Nephron (organoid): ENCODE results near the gene EVA1A.

Source experiments
- H3K27ac Mint-ChIP-seq, 3 experiments: 2 replicates each; pipeline ENCODE4 v1.8.0; 2020; ENCODE audit warnings: mixed read lengths in 3 of 3, mild to moderate bottlenecking in 2 of 3, moderate library complexity in 1 of 3
- H3K27me3 Mint-ChIP-seq: 2 replicates; pipeline ENCODE4 v1.8.0; 2021; ENCODE audit warnings: low read depth, mild to moderate bottlenecking, moderate library complexity, mixed read lengths
- H3K36me3 Mint-ChIP-seq: 2 replicates; pipeline ENCODE4 v1.8.0; 2020; ENCODE audit warnings: low read depth, mixed read lengths
- H3K4me1 Mint-ChIP-seq: 2 replicates; pipeline ENCODE4 v1.8.0; 2020; ENCODE audit warnings: mixed read lengths
- H3K4me3 Mint-ChIP-seq, 3 experiments: 2 replicates each; pipeline ENCODE4 v1.8.0; 2020; ENCODE audit warnings: mild to moderate bottlenecking in 3 of 3, mixed read lengths in 3 of 3, moderate library complexity in 2 of 3
- H3K9me3 Mint-ChIP-seq: 2 replicates; pipeline ENCODE4 v1.8.0; 2020; ENCODE audit warnings: mixed read lengths
- TF ChIP-seq, protein P1 (sequence below), 3 experiments: fragments of 200-600 bp; sonication (generic); IDR thresholded peaks; one replicate each; pipeline ENCODE4 v1.5.0; 2021; ENCODE audit warnings: antibody characterized with exemption in 3 of 3; ENCODE audit not compliant: unreplicated experiment in 3 of 3

The EVA1A gene

DNA sequence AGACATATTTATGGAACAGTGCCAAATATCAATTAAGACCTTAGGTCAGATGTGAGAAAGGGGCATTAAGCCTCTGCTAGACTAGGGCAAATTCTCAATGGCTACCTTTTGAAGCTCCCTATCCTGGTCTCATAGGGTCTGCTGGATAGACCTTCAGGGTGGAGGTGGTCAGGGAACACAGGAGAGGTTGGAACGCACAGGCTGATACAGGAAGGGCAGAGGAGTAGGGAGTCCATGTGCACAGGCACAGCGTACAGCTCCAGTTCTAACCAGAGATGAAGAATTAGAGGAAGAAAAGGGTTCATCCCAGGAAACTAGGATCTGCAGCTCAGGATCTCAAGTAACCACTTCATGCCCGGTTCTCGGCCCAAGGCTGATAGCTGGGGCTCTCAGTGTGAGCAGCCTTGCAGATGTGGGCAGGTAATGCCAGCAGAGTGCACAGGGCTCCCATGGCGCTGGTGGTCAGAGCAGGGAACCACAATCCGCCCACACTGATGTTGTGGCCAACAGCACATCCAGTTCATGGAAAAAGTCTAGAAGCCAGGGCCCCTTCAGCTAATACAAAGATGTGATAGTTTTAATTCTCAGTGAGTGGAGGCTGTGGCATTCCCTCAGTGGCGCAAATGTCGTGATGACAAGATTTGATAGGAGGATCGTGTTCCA, 3.4 kb upstream of the EVA1A start:
- Mint-ChIP-seq H3K4me1 (peaks cover 25% of the 10 kb centered on the region), H3K9me3 (no peaks in the 10 kb centered on the region), H3K4me3 (no peak overlapping the region), H3K27me3 (peaks cover 20% of the 10 kb centered on the region), H3K36me3 (no peaks in the 10 kb centered on the region), H3K27ac (peak overlapping the region in 1 of 3 experiments; percentile 36)
- TF ChIP-seq, protein P1, sequence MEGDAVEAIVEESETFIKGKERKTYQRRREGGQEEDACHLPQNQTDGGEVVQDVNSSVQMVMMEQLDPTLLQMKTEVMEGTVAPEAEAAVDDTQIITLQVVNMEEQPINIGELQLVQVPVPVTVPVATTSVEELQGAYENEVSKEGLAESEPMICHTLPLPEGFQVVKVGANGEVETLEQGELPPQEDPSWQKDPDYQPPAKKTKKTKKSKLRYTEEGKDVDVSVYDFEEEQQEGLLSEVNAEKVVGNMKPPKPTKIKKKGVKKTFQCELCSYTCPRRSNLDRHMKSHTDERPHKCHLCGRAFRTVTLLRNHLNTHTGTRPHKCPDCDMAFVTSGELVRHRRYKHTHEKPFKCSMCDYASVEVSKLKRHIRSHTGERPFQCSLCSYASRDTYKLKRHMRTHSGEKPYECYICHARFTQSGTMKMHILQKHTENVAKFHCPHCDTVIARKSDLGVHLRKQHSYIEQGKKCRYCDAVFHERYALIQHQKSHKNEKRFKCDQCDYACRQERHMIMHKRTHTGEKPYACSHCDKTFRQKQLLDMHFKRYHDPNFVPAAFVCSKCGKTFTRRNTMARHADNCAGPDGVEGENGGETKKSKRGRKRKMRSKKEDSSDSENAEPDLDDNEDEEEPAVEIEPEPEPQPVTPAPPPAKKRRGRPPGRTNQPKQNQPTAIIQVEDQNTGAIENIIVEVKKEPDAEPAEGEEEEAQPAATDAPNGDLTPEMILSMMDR (IDR thresholded peaks at IDR 0.05; ENCODE audit: unreplicated experiment in 3 of 3) = no peak

DNA sequence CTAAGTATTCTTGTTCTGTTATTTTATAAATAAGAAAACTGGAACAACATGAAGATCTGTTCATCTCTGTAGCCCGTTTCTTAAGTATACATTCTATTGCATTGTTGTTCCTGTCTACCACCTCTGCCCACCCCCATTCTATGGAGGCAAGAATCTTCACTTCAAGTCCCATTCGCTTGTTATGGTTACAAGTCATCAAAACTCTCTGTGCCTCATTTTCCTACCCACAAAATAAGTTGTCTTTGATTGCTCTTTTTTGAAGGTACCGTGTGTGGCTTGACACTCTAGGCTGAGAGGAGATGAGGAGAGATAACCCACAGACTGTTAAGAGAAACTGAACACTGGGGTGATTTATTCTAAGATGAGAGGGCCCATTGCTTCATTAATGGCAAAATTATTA, 2.9 kb upstream of the EVA1A start:
- Mint-ChIP-seq H3K36me3 (no peaks in the 10 kb centered on the region), H3K4me3 (peak overlapping the region in 1 of 3 experiments; percentile 53)

DNA sequence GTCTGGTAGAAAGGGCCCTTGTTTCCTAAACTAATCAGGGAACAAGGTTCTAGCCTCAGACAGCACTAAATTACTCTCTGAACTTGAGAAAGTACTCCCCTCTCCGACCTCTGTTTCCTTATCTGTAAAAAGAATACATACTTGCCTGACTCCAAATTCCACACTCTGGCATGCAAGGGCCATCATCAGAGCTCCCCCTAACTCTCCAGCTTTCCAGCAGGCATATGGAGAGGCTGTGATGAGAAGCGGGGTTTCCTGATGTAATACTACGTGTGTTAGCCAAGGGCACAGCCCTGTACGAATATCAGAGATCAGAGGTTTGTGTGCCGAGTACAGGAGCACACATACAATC, 1.8 kb upstream of the EVA1A start:
- Mint-ChIP-seq H3K36me3 (no peaks in the 10 kb centered on the region), H3K9me3 (no peaks in the 10 kb centered on the region), H3K4me1 (peaks cover 28% of the 10 kb centered on the region), H3K4me3 (peak overlapping the region; percentile 48 to 72 (median 62)), H3K27me3 (peaks cover 25% of the 10 kb centered on the region), H3K27ac (no peak overlapping the region)
- TF ChIP-seq, protein P1 (IDR thresholded peaks at IDR 0.05; ENCODE audit: unreplicated experiment in 3 of 3) = no peak

More for the DNA sequence above, 2.9 kb upstream of the EVA1A start:
- Mint-ChIP-seq H3K9me3 (no peaks in the 10 kb centered on the region), H3K4me1 (peaks cover 26% of the 10 kb centered on the region), H3K27ac (no peak overlapping the region), H3K27me3 (peaks cover 23% of the 10 kb centered on the region)
- TF ChIP-seq, protein P1 (IDR thresholded peaks at IDR 0.05; ENCODE audit: unreplicated experiment in 3 of 3) = no peak

DNA sequence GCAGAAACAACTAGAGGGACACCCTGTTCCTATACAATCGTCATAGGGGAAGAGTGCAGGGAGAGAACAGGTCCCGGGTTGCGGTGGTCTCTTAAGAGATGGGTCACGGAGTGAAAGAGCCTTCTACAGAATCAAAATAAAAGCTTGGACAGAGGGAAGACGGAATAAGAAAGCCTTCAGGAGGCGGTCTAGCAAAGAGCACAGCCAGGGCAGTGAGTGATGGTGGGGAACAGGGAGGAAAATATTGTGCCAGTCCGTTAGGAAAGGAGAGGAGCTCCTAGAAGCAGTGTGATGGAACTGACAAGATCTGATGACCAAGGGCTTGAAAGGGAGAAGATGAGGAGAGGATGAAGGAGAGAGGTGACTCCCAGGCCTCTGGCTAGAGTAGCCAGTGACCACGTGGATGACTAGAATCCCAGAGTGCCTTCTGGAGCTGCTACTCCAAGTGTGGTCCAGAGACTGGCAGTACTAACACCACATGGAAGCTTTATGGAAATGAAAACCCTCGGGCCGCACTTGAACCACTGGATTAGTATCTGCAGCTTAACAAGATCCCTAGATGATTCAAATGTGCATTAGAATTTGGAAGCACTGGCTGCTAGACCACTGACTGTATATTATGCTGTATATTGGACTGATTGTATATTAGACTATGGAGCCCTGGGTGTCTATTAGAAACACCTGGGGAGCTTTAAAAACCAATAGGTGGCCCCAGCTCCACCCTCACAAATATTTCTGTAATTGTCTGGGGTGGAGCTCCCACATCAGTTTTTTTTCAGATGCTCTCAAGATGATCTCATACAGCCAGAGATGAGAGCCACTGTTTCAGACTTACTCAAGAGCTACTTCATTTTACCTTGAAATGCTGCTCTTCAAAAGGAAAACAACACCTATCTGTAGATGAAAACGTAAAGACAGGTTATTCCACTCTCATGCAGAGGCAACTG, 1.1 kb upstream of the EVA1A start:
- Mint-ChIP-seq H3K9me3 (no peaks in the 10 kb centered on the region), H3K27me3 (peaks cover 25% of the 10 kb centered on the region), H3K4me3 (peak overlapping the region; percentile 92 to 94 (median 94)), H3K27ac (peak overlapping the region; percentile 89 to 91 (median 90)), H3K36me3 (no peaks in the 10 kb centered on the region), H3K4me1 (peaks cover 28% of the 10 kb centered on the region)
- TF ChIP-seq, protein P1 (IDR thresholded peaks at IDR 0.05; ENCODE audit: unreplicated experiment in 3 of 3) = no peak

DNA sequence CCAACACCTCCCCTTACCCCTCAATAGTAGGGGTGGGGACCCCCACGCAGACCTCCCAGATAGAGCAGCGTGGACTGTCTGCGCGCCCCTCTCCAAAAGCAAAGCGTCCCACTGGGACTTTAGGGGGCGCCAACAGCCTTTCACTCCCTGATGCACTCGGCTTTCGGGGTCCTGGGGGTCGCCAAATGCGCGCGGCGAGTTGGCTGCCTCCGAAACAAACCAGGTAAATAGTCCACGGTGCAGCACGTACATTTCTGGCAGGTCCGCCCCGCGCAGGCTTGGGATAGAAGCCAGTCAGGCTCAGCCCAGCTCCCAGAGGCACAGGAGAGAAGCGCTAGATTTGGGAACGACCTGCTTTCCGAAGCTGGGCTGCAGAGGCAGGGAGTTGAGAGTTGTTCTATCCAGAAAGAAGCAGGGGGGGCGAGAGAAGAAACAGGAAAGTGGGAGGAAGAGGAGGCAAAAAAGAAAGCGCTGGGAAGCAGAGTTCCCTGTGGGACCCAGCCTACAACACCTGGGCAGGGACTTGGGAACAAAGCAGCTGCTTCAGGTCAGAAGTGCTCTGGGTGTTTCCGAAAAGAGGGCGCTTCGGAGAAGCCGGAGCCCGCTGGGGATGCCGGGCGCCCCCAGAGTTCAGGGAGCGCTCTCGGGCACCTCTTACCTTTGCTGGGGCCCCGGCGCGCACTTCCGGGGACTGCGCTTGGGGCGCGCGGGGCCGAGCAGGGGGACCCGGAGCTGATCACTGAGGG, 544 bp downstream of the EVA1A start:
- peak overlapping the region; percentile 72 to 83 (median 82) for H3K27ac Mint-ChIP-seq
- TF ChIP-seq, protein P1 (IDR thresholded peaks at IDR 0.05; ENCODE audit: unreplicated experiment in 3 of 3) = peak; percentile 42 to 48 (median 44)
- H3K4me3 Mint-ChIP-seq = peak overlapping the region; percentile 90 to 94 (median 90)
- no peaks in the 10 kb centered on the region for H3K9me3 Mint-ChIP-seq
- peaks cover 30% of the 10 kb centered on the region for H3K27me3 Mint-ChIP-seq
- H3K36me3 Mint-ChIP-seq = no peaks in the 10 kb centered on the region
- H3K4me1 Mint-ChIP-seq = peaks cover 26% of the 10 kb centered on the region
